C4-2B (cell line): Measurements from ENCODE around the gene WDR90.

Source experiments
- CTCF ChIP-seq: fragments of 450-650 bp; conservative IDR thresholded peaks from 2 replicates; pipeline ENCODE4 v1.5.1; 2017; ENCODE audit warnings: mild to moderate bottlenecking
- ZFX ChIP-seq: fragments of 450-650 bp; IDR thresholded peaks from 2 replicates; pipeline ENCODE4 v1.6.1; 2017

DNA sequence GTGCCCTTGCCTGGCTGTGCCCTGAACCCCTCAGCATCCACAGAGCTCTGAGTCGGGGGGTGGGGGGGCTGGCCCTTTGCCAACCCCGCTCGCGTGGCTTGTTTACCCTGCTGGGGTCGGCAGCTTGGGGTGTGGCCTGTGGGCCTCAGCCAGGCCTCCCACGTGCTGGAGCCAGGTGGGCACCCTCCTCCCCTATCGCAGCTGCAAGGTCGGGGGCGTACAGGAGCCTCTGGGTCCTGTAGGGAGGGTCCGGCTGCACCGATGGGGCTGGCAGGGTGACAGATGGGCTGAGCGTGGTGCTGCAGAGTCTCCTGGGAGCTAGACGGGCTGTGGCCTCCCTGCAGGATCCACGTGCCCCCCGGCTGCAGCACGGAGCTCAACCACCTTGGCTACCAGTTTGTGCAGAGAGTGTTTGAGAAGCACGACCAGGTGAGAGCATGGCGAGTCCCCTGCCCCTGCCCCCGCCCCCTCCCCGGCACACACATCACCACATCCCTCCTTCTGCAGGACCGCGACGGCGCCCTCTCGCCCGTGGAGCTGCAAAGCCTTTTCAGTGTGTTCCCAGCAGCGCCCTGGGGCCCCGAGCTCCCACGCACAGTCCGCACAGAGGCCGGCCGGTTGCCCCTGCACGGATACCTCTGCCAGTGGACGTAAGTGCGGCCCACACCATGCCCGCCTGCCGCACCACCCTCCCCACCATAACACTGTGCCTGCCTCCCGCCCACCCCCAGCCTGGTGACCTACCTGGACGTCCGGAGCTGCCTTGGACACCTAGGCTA lies 22.4 kb downstream of the WDR90 start:
- no peak for TF ChIP-seq CTCF
- no peak for TF ChIP-seq ZFX
